ENCODE measurements around the gene HGS.

GRCh38 chr17:81690549-81690948 is 6.7 kb downstream of the HGS start:
- TF ChIP-seq POLR2A (IDR thresholded peaks at IDR 0.05) (no peak), CTCF (IDR thresholded peaks at IDR 0.05) (no peak), POLR2AphosphoS5 (IDR thresholded peaks at IDR 0.05) (no peak)

All from transverse colon (tissue), 4 donors.